Skin epidermis (tissue), 12 donors: ENCODE results near the gene STC2.

Experiments
- H3K27ac ChIP-seq, 21 experiments: fragments of 200-600 bp; sonication (generic) in 11 of 21; one replicate each; pipeline ENCODE4 v1.5.0; 2020; ENCODE audit warnings: mild to moderate bottlenecking in 3 of 21, inconsistent platforms in 2 of 21, moderate library complexity in 2 of 21
- H3K4me3 ChIP-seq, 7 experiments: fragments of 200-600 bp; sonication (generic) in 2 of 7; one replicate each; pipeline ENCODE4 v1.5.0; 2020; ENCODE audit warnings: inconsistent platforms in 2 of 7, mild to moderate bottlenecking in 2 of 7, moderate library complexity in 1 of 7

STC2 gene

DNA sequence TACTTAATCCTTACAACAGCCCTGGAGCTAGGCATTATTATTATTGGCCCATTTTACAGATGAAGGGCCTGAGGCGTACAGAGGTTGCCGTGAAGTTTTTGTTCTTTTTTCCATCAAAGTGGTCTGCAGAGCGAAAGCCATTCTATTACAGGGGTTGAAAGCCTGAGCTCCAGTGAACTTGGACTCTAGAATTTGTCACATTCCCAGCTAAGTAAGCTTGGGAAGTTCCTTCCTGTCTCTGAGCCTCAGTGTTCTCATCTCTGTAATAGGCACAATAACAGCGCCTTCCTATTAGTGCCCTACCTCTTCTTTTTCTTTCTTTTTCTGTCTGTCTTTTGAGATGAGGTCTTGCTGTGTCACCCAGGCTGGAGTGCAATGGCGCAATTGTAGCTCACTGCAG is 49.0 kb downstream of the STC2 start:
- Histone ChIP-seq H3K4me3 (no peak overlapping the region), H3K27ac (no peak overlapping the region)

DNA sequence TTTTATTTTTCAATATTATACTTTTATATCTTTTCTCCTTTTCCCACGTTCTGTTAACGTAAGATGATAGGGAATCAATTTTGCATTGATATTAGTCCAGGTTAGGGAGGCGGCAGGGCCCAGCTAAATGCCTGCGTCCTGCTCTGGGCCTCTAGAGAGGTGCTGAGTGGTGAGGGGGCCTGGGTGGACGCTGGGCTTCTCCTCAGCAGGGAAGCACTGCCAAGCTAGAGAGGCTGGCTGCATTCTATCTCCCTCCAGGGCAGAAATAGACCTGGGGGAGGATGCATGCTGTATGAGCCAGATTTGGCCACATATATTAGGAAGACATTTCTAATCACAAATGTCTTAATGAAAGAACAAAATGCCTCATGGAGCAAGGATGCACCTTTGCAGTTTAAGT is 49.6 kb downstream of the STC2 start:
- Histone ChIP-seq H3K27ac (no peak overlapping the region), H3K4me3 (no peak overlapping the region)

- Histone ChIP-seq H3K4me3 (no peak overlapping the region), H3K27ac (no peak overlapping the region)
Observed at GRCh38 chr5:173278172-173278571, 50.0 kb downstream of the STC2 start.

DNA sequence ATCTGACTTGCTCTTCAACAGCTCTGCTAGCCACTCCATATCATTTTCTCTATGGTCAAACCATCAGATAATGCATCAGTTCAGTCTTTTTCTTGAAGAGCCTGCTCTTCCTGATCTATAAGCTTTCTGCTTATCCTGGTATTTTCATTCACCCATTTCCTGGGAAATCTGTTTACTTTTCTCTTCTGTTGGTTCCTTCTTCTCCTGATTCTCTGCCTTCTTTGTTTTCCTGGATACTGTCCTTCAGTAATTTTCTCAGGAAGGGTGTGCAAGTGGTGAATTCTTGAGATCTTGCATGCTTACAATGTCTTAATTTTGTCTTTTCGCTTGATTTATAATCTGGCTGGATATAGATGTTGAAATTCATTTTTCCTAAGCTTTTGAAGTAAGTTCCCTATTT is 53.4 kb downstream of the STC2 start:
- H3K27ac ChIP-seq = no peak overlapping the region
- no peak overlapping the region for H3K4me3 ChIP-seq

GRCh38 chr5:173271419-173271818 is 56.8 kb downstream of the STC2 start:
- H3K4me3 ChIP-seq = no peak overlapping the region
- no peak overlapping the region for H3K27ac ChIP-seq

DNA sequence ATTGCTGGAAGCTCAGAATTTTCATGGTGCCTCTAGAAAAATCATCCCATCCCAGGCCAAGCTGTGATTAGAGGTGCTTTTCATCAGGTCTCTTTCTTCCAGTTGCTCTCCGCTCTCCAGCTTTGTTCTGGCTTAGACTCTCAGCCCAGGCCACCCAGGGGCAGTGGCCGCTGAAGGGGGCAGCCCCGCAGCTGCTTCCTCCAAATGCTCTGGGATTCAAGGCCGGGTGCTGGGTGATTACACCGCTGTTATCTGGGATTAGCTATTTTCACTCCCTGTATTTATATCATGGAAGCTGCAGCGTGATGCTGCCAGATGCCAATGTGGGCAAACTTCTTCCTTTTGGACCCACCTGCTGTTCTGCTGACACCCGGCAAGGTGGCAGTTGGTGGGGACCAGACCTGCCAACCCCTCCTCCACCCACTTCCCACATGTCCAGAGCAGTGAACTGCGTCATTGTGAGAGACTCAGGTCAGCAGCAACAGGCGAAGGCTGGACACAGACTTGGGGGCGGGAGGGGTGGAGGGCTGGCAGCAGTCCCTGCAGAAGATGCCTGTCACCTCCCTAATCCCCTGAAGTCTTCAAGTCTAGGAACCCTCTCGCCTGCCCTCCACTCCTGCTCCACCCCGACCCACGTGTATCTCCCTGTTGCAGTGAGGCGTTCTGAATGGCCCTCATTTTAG is 59.3 kb downstream of the STC2 start:
- Histone ChIP-seq H3K27ac (no peak overlapping the region), H3K4me3 (no peak overlapping the region)

- Histone ChIP-seq H3K27ac (no peak overlapping the region), H3K4me3 (no peak overlapping the region)
Observed at GRCh38 chr5:173265433-173265832, 62.8 kb downstream of the STC2 start.
